DND-41 (cell line): ENCODE measurements around the gene ELAC2.

Experiments used
- CTCF ChIP-seq: IDR thresholded peaks from 2 replicates; pipeline ENCODE4 v1.5.1; 2012; ENCODE audit warnings: borderline replicate concordance, low read length, moderate library complexity, mild to moderate bottlenecking; ENCODE audit not compliant: poor library complexity, severe bottlenecking; ENCODE audit errors: extremely low read depth
- EZH2 ChIP-seq: IDR thresholded peaks from 3 replicates; pipeline ENCODE4 v1.6.1; 2012; ENCODE audit warnings: borderline replicate concordance, low read depth, mild to moderate bottlenecking, moderate library complexity, low read length, inconsistent platforms; ENCODE audit not compliant: severe bottlenecking

- TF ChIP-seq CTCF (no peak), EZH2 (no peak)
Measured at GRCh38 chr17:12993631-12994030, 24.2 kb downstream of the ELAC2 start.
